HG02884 (cell line): ENCODE data around the gene FRY.
"Not testable (repeated sequence)": the region's sequence is repeated elsewhere in the genome, so short reads cannot be mapped to it uniquely, and the experiment has no call there.

Experiments used
- ATAC-seq: cut with Tn5 transposase; IDR thresholded peaks from one replicate; pipeline ENCODE4 v1.9.1; 2021; ENCODE audit warnings: mild to moderate bottlenecking, moderate library complexity; ENCODE audit not compliant: unreplicated experiment

Gene FRY

DNA sequence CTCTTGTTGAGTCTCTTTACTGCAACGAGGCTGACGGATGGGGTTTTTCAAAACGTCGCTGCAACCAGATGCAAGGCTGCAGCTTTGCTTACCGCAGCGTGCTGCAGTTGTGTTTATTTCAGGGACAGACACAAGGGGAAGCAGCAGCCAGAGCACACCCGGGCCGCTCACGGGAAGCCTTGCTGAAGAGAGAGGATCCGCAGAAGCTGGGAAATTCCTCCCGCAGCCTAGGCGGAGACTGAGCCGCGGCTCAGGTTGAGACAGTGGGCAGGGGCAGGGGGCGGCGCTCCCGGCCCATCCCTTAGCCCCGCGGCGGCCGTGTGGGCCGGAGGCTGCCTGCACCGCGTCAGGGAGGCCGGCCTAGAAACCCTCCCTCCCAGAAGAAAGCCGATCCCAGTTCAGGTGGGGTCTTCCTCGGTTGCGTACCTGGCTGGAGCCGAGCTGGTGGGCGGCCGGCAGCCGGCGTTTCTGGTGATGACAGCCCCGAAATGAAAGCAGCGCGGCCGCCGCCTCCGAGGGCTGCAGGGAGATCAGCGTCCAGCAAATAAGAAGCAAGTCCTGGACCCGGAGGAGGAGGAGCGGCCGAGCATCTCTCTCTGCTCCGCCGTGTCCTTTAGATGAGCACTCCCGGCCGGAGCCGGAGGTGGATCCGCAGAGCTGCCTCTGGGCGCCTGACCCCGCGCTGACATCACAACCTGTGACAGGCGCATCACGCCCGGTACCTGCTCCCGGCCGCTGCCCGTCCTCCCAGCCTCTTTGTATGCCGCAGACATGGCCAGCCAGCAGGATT lies at the start of gene FRY:
FRY (plus strand) TSS at position 750 of the 790 bp plus-strand sequence; CDS start at position 772, 22 bp downstream.
- ATAC-seq = peak; percentile 69

DNA sequence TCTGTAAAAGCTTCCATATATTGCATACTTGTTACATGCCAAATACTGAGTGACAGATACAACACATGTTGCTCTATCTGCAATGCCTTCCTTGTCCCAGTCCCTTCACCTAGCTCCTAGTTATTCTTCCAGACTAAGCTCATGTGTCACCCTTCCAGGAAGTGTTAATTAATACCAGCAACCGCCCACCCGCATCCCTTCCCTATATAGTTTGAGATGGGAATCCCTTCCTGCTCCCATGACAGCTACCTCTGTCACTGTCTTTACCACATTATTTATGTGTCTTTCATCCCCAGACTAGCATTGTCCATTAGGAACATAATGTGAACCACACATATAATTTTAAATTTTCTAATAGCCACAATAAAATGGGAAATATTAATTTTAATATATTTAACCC lies 49.5 kb upstream of the FRY start:
- ATAC-seq = no peak

DNA sequence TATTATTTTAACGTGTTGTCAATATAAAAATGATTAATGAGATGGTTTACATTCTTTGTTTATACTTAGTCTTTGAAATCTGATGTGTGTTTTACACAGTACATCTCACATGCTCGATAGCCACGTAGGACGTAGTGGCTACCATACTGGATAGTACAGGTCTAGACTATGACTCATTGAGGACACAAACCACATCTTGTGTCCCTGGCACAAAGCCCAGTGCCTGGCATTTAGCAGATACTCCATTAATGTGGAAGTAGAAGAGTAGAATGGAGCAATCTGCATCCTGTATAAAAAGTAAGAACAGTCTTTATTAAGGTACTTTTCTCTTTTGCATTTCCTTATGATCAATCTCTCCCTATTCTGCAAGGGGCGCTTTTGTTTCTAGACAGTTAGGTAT lies 49.0 kb upstream of the FRY start:
- no peak for ATAC-seq

DNA sequence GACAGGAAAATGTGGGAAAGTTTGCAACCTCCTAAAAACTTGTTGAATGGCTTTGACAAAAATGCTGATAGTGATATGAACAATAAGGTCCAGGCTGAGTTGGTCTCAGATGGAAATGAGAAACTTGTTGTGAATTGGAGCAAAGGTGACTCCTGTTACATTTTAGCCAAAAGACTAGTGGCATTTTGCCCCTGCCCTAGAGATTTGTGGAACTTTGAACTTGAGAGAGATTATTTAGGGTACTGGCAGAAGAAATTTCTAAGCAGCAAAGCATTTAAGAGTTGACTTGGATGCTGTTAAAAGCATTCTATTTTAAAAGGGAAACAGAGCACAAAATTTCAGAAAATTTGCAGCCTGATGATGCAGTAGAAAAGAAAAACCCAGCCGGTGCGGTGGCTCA lies 47.9 kb upstream of the FRY start:
- not testable (repeated sequence) for ATAC-seq

DNA sequence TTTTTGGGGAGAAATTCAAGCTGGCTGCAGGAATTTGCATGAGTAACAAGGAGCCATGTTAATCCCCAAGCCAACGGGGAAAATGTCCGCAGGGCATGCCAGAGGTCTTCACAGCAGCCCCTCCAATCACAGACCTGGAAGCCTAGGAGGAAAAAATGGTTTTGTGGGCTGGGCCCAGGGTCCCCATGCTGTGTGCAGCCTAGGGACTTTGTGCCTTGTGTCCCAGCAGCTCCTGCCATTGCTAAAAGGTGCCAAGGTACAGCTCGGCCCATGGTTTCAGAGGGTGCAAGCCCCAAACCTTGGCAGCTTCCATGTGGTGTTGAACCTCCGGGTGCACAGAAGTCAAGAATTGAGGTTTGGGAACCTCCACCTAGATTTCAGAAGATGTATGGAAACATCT lies 47.2 kb upstream of the FRY start:
- not testable (repeated sequence) for ATAC-seq

DNA sequence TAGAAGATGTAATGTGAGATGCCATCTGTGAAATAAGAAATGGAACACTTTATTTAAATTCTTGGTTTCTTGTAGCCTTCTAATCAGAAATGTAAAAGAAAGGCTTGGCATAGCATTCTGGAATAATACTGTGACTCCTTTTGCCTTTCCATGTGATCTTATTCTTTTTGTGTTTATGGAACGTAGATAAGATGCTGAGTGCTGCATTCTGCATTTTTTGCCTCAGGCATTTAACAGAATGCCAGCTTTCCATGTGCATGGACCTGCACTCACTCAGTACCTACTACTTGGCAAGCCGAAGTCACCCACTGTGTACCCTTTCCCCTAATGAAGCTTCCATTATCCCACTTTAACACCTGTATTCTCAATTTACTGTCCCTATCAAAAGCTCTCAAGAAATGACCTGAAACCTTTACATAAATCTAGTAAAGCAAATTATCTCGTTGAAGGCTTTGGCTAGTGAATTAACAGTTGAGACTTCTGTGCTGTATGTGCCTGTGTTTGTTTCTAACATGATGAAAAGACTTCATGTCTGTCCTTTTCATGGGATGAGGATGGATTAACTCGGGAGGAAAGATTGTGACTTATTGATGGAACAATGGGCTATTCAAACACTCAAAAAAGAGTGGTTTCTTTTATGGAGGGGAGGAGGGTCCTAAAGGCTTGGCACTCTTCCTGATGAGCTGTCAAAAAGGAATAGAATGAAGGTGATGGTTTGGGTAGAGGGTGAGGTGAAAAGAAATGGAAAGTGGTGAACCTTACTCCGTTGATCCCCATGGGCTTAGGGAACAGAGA lies 44.7 kb upstream of the FRY start:
- no peak for ATAC-seq

DNA sequence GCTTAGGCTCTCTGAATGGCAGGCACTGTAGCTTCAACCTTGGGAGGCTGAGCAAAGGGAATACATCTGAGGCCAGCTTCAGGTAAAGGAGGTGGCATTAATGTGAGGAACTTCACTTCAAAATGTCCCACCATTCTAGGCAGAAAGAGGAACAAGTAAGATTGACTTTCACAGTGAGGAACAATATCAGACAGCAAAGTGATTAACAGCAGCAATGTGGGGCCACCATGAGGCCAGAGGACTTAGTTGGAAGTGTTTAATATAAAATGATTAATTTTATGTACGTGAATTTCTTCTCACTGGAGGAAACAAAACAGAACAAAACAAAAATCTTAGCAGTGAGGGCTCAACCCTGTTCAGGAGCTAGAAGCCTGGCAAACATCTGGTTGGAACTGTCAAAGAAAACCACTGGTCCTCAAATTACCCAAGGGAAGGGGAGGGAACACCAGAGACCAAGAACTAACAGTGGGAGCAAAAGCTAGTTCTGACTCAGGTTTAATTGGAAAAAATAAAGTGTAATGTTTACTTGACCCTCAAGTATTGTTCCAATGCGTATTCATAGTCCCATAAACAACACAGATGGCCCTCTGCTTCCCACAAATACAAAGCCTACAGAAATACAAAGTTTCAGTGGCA lies 43.9 kb upstream of the FRY start:
- ATAC-seq = no peak

DNA sequence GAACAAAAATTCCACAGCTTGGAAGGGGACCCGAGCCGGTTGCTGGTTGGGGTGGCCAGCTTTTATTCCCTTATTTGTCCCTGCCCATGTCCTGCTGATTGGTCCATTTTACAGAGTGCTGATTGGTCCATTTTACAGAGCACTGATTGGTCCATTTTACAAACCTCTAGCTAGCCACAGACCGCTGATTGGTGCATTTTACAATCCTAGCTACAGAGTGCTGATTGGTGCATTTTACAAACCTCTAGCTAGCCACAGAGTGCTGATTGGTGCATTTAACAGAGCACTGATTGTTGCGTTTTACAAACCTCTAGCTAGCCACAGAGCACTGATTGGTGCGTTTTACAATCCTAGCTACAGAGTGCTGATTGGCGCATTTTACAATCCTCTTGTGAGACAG lies 37.2 kb upstream of the FRY start:
- ATAC-seq = not testable (repeated sequence)

DNA sequence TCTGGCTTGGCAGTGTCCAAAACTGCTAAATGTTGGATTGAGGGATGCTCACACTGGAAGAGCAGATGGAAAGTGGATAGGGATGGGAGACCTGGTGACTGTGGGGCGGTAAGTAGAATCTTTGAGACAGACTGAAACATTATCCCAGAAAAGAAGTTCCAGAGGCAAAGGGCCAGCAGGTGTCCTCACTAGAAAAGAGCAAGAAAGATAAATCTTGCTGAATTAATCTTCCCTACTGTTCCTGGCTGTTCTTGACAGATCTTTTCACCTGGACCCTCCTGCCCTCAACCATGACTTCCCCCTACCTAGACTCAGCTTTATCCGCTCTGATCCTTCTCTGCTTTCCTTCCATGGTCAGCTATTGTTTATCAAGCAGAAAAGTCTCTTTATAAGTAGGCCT lies 35.0 kb upstream of the FRY start:
- no peak for ATAC-seq

DNA sequence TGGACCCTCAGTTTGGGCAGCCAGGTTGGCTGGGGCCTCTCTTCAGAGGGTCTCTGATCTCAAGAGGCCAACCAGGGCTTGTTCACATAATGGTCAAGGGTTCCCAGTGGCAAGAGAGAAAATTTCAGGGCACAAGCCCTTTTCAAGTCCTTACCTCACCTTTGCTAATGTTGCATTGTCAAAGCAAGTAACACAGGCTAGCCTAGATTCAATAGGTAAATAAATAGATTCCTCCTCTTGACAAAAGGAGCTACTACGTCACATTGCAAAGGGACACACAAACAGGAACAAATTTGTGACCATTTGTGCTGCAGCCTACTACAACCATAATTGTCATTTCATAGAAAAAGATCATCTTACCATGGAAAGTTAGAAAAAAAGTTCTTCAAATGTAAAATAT lies 33.9 kb upstream of the FRY start:
- ATAC-seq = no peak

DNA sequence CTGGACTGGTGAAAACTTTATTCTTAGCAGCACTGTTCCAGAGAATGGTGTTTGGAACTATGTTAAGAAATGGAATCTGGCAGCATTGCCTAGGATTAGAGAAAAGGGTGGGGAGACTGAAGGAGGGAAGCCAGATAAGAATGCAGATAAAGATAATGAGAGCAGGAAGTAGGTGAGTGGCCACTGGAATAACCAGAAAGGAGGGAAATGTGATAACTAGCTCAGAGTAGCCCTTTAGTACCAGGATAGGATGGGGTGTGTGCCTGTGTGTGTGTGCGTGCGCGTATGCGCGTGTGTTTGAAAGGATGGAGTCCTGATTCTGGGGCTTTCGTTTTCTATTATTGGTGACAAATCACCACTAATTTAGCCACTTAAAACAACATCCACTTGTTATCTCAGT lies 33.4 kb upstream of the FRY start:
- ATAC-seq = no peak

DNA sequence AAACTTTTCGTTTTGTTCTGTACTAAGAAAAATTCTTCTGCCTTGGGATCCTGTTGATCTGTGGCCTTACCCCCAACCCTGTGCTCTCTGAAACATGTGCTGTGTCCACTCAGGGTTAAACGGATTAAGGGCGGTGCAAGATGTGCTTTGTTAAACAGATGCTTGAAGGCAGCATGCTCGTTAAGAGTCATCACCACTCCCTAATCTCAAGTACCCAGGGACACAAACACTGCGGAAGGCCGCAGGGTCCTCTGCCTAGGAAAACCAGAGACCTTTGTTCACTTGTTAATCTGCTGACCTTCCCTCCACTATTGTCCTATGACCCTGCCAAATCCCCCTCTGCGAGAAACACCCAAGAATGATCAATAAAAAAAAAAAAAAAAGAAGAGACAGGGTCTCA lies 30.8 kb upstream of the FRY start:
- not testable (repeated sequence) for ATAC-seq

DNA sequence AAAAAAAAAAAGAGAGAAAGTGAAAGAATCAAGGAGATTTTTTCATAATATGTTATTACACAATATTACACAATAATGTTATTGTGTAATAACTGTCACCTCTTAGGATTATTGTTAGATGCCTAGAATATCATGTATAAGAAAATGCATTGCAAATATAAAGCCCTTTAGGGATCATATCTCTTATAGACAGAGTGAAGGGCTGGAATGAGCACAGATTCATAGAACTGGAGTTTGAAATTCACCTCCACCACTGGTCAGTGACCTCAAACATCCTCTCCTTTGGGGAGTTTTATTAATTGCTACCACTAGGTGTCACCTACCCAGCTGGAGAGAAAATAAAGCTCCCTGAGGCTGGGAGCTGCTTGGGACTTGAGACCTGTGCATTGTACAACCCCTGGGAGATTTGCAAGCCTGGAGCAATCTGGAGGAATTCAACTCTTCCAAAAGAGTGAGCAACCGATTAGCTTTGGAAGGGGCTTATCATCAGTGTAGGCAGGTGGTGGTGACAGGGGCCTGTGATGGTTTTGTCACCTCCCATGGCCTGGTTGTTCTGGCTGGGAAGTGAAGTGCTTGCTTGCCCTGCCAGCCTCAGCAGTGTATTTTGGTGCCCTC lies 30.3 kb upstream of the FRY start:
- peak; percentile 90 for ATAC-seq

DNA sequence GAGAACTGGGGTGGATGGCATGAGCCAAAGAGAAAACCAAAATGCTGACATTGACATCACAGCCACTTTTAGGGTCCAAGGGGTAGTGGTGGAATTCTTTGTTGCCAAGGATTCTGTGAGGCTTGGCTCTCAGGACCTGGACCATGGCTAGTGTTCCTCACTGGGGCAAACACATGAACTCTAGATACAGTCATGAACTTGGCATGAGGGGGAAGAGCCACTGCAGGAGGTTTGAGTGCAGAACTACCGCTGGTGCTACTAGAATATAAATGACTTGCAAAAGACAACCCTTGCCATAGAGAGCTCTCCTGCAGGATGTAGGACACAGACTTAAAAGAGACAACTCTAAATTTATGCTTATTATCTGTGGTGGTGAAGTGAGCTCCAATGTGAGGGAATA lies 29.8 kb upstream of the FRY start:
- ATAC-seq = no peak

DNA sequence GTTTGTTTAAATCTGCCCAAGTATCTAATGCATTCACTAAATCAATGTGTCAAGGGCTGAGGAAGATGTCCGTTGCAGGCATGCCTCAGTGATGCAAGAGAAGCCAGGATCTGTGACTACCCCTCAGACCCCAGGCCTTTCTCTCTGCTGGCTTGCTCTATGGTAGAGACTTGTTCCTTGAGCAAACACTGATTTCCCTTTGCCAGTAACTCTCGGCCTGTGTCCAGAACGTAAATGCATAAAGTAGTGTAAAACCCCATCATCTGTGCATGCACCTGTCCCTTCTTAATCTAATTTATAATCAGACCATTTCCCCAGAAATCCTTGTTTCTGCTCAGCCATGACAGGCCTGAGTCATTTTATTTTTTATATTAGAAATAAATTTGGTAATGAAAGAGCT lies 28.7 kb upstream of the FRY start:
- ATAC-seq = no peak

DNA sequence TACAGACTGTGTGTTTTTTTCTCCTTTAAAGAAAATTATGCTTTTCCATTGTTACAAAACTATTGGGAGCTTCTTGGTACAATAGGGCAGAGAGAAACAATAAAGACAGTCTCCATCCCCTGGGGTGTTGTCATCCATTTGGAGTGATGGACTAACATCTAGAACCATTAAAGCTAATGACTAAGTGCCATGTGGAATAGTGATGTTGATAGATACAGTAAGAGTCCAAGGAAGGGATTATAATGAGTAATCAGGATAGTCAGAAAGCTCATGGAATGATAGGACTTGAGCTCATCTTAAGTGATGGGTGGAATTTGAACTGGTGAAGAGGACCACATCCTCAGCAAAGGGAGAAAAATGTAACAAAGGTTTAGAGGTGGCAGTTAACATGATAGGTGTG lies 24.1 kb upstream of the FRY start:
- no peak for ATAC-seq

DNA sequence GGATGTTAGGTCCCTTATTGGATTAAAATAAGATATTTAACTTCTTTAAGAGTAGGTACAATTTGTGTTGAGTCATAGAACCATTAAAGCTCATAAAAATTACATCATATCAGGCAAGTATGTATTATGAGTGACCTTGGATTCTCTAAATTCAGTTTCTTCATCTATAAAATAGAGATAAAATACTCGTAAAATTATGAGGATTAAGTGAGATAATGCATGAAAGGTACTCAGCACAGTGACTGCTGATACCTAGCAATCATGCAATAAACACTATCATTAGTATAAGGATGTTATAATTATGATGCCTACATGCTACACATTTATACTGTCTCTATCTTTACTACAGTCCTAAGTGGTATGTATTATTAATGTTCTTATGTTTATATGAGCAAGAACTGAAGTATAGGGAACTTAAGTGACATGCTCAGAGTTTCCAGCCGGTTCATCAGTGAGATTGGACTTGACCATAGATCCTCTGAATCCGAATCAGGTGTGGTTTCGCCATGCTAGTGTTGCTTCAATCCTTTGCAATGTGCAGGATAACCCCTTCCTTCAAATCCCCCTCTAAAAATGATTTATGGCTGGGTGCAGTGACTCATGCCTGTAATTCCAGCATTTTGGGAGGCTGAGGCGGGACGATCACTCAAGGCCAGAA lies 22.9 kb upstream of the FRY start:
- ATAC-seq = no peak

DNA sequence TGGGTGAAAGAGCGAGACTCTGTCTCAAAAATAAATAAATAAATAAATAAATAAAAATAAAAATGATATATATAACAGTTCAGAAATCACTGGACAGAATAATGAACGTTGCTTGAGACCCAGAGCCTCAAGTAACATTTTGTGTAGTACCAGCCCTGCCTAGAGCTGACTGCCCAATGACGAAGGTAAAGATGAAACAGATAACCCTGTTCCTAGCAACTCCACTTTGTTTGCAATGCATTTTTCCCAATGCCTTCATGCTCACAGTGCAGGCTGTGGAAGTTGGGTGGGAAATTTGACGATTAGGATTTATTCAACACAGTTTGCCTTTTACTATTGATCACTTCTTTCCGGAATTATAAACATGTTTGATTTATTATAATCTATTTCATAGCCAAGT lies 22.2 kb upstream of the FRY start:
- ATAC-seq = no peak

DNA sequence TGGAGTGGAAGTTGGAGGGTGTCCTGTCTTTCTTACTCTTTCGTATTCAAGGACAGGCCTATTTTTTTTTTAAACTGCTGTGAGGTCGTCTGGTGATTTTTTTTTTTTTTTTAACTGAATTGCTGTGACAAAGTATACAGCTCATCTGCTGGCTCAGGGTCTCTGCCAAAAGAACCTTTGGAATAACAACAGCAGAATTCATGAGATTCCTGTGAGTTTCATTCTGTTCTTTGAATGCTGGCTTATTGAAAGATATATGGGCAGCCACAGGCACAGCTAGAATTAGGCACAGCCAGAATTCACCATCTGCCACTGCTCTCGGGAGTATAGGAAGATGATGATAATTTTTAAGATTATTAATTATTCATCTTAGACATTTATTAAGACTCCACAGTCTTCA lies 21.4 kb upstream of the FRY start:
- ATAC-seq = no peak

DNA sequence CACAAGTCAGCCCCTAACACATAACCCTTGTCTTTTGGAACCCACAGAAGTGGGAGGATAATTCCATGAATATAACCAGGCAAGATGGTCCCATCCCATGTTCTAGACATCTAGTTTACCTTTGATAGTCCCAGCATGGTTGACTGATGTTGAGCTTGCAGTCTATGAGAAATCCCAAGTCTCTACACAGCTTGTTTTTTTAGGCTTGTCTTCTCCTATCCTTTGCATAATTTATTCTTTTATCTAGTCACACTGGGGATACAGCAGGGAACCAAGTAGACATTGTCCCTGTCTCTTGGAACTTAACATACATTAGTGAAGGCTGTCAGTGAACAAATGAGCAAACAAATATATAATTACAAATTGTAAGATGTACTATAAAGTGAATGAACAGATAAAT lies 19.6 kb upstream of the FRY start:
- ATAC-seq = no peak

DNA sequence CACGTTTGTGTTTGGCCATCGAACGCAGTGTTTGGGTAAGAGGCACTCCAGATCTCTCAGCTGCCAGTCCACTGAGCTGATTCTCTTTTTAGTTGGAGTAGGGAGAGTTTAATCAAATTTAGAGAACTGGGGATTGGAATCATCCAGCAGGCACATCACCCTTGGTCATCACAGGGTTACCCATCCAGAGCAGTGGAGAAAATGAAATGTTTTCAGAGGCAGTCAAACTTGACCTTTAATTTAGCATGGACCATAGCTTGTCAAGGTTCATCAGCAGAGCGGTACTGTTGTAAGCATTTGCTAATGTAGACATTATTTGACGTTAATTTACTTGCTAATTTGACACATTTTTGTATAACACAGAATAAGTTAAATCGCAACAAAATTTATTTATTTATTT lies 18.4 kb upstream of the FRY start:
- ATAC-seq = no peak
